Epithelial cell of esophagus (primary cell): ENCODE results near the gene MBP.

Source experiments
- DNase-seq: peaks from one replicate; pipeline ENCODE4 v3.0.0; 2010; ENCODE audit warnings: low read depth
- H3K4me3 ChIP-seq: 2 replicates; pipeline ENCODE4 v1.5.1; 2011; ENCODE audit warnings: mild to moderate bottlenecking, low read length, control low read depth
- TF ChIP-seq, protein P1 (sequence below): IDR thresholded peaks from 2 replicates; pipeline ENCODE4 v1.5.1; 2011; ENCODE audit warnings: low read depth, mild to moderate bottlenecking, low read length, control low read depth, inconsistent platforms; ENCODE audit not compliant: insufficient read depth; ENCODE audit errors: missing control alignments

Gene MBP

DNA sequence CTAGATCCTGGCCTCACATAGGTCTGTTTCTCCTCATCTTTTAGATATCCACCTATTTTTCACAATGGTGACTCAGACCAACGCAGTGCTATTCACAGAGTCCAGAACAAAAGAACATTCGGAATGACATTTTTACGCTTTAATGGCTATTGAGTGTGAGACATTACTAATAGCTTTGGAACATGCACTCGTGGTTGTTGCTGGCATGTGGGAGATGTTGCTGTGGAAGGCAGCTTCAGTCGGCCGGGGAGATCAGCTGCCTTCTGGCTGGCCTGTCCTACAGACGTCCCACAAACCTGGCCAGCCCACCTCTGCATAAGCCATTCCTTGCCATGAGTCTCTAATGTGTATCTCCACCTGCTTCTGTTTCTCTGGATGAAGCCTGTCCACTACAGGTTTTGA lies 3.4 kb downstream of the MBP start:
- H3K4me3 ChIP-seq, result no peak overlapping the region
- TF ChIP-seq, protein P1, sequence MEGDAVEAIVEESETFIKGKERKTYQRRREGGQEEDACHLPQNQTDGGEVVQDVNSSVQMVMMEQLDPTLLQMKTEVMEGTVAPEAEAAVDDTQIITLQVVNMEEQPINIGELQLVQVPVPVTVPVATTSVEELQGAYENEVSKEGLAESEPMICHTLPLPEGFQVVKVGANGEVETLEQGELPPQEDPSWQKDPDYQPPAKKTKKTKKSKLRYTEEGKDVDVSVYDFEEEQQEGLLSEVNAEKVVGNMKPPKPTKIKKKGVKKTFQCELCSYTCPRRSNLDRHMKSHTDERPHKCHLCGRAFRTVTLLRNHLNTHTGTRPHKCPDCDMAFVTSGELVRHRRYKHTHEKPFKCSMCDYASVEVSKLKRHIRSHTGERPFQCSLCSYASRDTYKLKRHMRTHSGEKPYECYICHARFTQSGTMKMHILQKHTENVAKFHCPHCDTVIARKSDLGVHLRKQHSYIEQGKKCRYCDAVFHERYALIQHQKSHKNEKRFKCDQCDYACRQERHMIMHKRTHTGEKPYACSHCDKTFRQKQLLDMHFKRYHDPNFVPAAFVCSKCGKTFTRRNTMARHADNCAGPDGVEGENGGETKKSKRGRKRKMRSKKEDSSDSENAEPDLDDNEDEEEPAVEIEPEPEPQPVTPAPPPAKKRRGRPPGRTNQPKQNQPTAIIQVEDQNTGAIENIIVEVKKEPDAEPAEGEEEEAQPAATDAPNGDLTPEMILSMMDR, result no peak
- peak; percentile 87 for DNase-seq

DNA sequence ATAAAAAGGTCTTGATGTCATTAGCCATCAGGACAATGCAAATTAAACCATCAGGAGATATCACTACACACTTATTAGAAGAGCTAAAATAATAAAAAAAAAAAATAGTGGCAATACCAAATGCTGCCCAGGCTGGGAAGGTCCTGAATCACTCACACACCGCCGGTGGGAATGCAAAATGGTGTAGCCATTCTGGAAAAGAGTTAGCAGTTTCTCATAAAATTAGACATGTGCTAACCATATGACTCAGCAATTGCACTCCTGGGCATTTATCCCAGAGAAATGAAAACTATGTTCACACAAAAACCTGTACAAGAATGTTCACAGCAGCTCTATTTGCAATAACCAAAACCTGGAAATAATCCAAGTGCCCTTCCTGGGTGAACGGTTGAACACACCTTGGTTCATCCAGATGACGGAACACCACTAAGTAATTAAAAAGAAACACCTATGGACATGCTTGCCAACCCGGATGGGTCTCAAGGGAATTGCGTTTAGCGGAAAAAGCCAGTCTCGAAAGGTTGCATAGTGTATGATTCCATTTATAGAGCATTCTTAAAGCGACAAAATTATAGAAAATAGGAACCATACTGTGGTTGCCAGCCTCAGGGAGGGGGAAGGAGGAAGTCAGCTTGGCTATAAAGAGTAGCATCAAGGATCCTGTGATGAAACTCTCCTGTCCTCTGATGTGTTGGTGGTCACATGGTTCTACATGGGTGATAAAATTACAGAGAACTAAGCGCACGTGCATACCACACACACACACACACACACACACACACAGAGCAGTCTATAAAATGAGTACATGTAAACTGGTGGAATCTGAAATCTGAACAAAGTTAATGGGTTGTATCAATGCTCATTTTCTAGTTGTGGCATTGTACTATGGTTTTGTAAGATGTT lies 4.6 kb downstream of the MBP start:
- TF ChIP-seq, protein P1, result no peak
- no peak overlapping the region for H3K4me3 ChIP-seq
- peak; percentile 99 for DNase-seq

DNA sequence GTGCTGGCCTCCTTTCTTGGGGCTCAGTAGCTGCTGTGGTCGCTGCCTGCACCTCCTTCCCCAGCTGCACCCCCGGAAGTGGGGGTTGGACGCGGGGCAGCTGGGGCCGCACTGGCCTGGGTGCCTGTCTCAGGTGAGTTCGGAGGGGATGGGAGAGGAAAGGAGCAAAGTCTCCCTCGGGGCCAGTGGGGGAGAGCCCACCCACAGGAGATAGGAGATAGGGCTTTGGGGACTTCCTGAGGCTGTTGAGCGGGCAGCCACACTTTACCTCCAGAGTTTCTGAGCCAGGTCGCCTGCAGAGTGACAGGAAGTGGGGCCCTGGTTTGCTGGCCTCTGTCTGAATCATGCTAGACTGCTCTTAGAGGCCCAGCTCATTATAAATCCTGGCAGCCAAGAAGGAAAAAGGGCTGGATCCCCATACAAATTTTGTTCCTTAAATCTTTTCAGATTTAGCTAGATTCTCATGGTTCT lies 8.1 kb downstream of the MBP start:
- DNase-seq, result no peak
- TF ChIP-seq, protein P1, result no peak
- no peak overlapping the region for H3K4me3 ChIP-seq

DNA sequence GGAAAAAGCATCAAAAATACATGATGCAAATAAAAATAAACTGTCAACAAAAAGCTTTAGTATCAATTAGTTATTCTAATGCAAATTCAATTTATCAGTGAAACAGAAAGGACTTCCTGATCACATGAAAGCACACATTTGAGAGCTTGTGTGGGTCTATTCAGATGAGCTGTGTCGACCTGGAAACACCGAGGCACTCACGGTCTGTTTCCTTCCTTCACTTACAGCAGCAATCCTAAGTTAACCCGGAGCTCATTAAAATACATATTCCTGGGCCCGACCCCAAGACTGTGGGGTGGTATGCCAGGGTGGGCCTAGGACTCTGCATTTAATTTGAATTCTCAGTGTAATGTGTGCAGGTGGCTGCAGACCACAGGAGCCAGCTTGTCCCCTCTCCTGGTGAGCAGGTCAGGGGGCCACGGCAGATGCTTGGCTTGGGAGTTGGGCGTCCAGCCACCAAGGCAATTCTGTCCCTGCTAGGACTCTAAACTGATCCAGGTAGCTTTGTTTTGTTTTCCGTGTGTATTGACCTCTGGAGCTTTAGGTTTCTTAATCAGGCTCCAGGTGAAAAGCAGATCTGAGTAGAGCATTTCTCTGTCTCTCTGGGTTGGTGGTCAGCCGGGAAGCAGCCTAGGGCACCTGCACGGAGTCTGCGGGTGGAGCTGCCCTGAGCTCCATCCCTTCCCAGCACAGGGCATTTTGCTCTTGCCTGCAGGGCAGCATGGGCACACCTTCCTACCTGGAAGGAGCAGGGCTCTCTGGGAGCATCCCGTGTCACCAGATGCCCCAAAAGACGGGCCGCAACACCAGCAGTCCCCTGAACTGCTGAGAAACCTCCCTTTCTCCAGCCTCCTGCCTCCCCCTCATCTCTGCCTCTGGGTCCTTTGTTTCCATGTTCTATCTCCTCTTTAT lies 9.0 kb downstream of the MBP start:
- DNase-seq, result no peak
- H3K4me3 ChIP-seq, result no peak overlapping the region
- TF ChIP-seq, protein P1, result no peak

DNA sequence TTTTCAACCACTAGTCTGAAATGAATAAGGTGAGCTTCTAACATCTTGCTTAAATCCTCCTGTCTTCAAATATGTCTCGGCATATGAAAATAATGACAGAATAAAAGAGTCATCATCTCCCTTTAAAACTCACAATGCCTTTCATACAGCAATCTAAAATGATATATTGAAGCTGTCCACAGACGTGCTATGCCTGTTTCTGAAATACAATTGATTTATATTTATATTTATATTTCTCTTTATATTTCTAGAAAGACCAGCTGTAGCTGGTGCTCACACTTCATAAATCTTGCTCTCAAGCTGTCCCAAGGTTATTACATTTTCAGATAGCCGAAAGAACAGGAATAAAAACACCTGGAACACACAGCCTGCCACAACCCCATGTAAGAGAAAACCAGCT lies 11.1 kb downstream of the MBP start:
- DNase-seq, result no peak
- H3K4me3 ChIP-seq, result no peak overlapping the region
- TF ChIP-seq, protein P1, result no peak

DNA sequence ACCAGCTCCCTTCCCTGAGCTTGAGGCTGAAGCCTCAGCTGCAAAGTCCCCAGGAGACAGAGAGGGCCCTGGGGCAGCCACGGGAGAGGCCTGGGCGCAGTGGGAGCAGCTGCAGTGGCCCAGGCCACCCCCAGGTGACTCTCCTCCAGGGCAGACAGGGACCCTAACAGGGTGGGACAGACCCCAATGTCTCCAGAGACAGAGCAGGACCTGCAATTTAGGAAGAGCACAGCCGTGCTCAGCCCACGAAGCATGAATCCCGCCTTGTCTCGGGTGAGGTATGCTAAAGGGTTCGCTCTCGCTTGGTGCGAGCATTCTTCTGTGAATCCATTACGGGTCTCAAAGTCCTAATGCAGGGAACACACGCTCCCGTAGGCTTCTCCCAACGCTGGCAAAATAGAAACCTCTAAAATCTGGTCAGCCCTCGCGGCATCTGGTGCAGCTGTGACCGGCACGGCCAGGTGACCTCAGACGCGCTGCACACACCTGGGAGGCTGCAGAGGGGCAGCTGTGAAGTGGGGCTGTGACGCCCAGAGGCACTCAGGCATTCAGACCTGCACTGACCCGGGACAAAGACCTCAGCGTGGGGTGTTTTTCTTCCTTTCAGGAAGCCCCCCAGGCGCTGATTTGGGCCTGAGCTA lies 12.6 kb downstream of the MBP start:
- no peak for DNase-seq
- H3K4me3 ChIP-seq, result no peak overlapping the region
- TF ChIP-seq, protein P1, result no peak
